H1 (cell line): ENCODE measurements around the gene KCTD19. TPM values are rescaled to one million over a fixed set of nuclear protein-coding genes. Genes with fewer than 3 reads are reported as not detected.

Experiments used
- FOSL1 ChIP-seq: IDR thresholded peaks from 2 replicates; pipeline ENCODE4 v1.6.1; 2011; ENCODE audit warnings: mild to moderate bottlenecking, low read depth, low read length, moderate library complexity; ENCODE audit not compliant: insufficient read depth
- polyA plus RNA-seq, 7 experiments: library from polyadenylated mRNA; depleted of rRNA in 3 of 7; stranded (reverse) in 5 of 7; unstranded in 2 of 7; fragments of >200 nt in 5 of 7; fragments of 200-250 nt in 2 of 7; gene quantifications; 1 replicate in 5 of 7; 2 replicates in 1 of 7; 4 replicates in 1 of 7; pipeline versions ENCODE4 v1.2.1 to v1.2.3, GENCODE V29; 2011 to 2013; ENCODE audit warnings: missing spikeins in 2 of 7, mixed read lengths in 2 of 7
- total RNA-seq: library from RNA; stranded (reverse); fragmentation: NEBNext Ultra II Directional; extraction: Animal tissue kit (Norgen Biotek cat#: 25700); gene quantifications from 2 replicates; pipeline ENCODE4 v1.2.1, GENCODE V29; 2021

The KCTD19 gene
- total and polyA plus RNA-seq, 2 of the 8 experiments (the other 6 are each of a cell fraction or from before 2014, with no cell fraction given) = 0.06 to 0.24 TPM

- TF ChIP-seq FOSL1 = no peak
Measured at GRCh38 chr16:67279296-67280089, 47.0 kb downstream of the KCTD19 start, which contains the start of gene PLEKHG4 (continued).
